Epithelial cell of esophagus (primary cell): ENCODE measurements around the gene GATA2.

Source experiments
- DNase-seq: peaks from one replicate; pipeline ENCODE4 v3.0.0; 2010; ENCODE audit warnings: low read depth
- H3K4me3 ChIP-seq: 2 replicates; pipeline ENCODE4 v1.5.1; 2011; ENCODE audit warnings: mild to moderate bottlenecking, low read length, control low read depth
- CTCF ChIP-seq: IDR thresholded peaks from 2 replicates; pipeline ENCODE4 v1.5.1; 2011; ENCODE audit warnings: low read depth, mild to moderate bottlenecking, low read length, control low read depth, inconsistent platforms; ENCODE audit not compliant: insufficient read depth; ENCODE audit errors: missing control alignments

The GATA2 gene

DNA sequence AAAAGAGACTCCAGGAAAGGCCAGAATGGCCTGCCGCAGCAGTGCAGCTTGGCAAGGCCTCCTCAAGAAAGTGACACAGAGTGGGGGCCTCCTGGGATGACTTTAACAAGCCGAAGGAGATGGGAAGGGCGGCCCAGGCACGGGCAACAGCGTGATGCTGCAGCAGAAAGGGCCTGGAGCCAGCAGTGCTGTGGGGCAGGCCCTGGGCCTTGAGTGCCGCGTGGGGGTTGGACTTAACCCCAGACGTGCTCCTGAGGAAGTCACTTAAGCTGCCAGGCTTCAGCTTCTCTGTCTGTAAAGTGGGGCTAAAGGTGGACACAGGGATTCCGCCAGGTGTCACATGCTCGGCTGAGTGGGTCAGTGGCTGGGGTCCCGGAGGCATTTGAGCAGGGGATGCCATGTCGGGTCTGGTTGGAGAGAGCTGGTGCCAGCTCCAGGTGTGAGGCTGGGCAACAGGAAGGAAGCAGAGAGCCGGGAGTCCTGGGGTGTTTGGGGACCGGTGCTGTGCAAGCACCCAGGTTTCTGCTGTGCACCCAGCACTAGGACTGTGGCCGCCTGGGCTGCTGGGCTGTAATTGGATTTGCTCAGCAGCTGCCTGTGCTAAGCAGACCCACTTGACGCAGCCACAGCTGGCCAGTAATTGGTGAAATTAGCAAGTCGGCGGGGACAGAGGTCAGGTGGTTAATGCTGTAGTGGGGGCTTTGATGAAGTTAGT is 34.1 kb downstream of the GATA2 start:
- H3K4me3 ChIP-seq: no peak overlapping the region
- no peak for TF ChIP-seq CTCF
- DNase-seq: no peak

DNA sequence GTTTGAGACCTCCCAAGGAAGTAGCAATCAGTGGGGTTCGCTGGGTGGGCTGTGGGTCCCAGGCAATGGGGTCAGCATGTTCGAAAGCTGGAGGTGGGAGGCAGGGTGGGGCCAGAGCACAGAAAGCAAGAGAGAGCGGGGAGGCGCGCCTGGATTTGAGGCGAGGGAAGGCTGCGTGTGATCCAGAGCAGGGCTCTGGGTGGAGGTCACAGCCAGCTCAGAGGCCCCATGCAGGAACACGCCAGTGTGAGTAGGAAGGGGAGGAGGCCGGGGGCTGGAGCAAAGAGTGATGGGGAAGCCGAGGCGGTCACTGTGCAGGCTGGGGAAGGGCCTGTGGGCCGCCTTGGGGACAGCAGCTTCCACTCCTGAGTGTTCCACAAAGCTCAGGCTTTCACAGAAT is 35.1 kb downstream of the GATA2 start:
- no peak overlapping the region for H3K4me3 ChIP-seq
- no peak for DNase-seq
- no peak for TF ChIP-seq CTCF

DNA sequence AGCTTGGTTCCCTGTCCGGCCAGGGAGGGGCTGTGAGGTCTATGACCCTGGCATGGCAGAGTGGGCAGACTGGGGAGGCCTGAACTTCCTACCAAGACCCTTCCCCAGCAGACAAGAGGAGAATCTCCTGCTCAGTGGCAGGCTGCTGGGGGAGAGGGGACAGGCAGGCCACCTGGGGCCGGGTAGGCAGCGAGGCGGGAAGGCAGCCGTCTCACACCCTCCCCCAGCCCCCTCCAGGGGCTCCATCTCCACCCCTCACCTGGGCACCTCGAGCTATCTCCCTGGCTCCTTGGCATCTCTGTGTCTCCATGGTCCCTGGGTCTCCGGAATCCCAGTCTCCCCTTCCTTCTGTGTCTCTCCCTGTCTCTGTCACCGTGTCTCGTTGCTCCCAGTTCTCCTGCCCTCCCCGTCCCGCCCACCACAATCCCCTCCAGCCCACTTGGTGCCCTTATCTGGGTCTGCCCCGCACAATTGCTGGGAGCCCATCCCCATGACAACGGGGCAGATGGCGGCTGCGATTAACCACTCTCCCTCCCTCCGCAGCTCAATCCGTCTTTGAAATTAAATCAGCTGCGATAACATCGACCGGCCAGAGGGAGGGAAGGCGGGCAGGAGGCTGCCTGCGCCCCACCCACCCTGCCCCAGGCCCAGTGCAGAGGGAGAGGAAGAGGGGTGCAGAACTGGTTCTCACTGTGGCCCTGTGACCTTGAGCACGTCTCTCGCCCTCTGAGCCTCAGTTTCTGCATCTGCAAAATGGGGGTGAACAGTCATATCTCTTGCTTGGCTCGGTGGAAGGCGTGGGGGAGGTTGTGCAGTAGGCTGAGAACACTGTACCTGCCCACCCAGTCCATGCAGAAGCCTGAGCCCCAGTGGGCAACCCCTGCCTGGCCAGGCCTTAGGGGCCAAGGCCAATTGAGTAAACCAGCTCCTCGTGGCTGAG is 36.0 kb downstream of the GATA2 start:
- H3K4me3 ChIP-seq: no peak overlapping the region
- DNase-seq: no peak

GRCh38 chr3:128455786-128456748 is 36.9 kb downstream of the GATA2 start:
- DNase-seq: no peak

More for the DNA sequence above, 36.0 kb downstream of the GATA2 start:
- TF ChIP-seq CTCF: no peak

DNA sequence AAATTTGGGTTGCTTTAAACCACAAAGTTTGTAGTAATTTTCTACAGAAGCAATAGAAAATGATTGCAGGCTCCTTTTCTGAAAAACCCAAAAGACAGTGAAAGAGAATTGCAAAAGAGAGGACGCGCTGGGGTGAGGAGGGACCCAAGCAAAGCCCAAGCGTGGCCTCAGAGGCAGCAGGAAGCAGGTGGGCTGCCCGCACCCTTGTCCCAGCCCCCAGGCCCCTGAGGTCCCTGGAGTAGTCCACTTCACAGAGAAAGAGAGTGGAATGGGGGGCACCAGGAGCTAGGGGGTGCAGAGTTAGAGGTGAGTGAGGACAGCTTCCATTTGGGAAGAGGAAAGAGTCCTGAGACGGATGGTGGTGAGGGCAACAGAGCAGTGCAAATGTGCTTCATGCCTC is 37.9 kb downstream of the GATA2 start:
- DNase-seq: no peak
- no peak overlapping the region for H3K4me3 ChIP-seq
- TF ChIP-seq CTCF: no peak

More at GRCh38 chr3:128455786-128456748, 36.9 kb downstream of the GATA2 start:
- H3K4me3 ChIP-seq: no peak overlapping the region
- no peak for TF ChIP-seq CTCF

DNA sequence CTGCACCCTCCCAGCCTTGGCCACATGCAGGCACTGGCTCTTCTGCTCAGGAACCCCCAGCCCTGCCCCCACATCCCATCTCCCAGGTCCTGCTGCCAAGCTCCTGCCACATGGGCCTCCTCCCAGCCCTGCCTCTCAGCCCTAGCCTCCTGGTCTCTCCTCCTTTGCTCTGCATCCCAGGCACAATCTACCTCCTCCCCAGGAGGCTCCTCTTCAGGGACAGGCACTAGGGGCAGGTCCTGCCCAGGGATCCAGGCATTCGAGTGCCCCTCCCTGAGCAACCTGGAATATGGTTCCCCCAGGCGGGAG is 38.7 kb downstream of the GATA2 start:
- TF ChIP-seq CTCF: no peak
- no peak overlapping the region for H3K4me3 ChIP-seq
- no peak for DNase-seq
